ENCODE results near the gene PTGS1.

The PTGS1 gene

GRCh38 chr9:122378236-122378635 lies 7.4 kb downstream of the PTGS1 start:
- peaks cover 12% of the 10 kb centered on the region for H3K36me3 ChIP-seq (ENCODE audit: insufficient read depth, low read length)
- H3K27me3 ChIP-seq (ENCODE audit: control insufficient read depth, insufficient read depth, low read length) = no peaks in the 10 kb centered on the region
- H3K4me1 ChIP-seq (ENCODE audit: control insufficient read depth, insufficient read depth, low read length) = peaks cover 37% of the 10 kb centered on the region
- H3K4me3 ChIP-seq (ENCODE audit: low read length) = no peak overlapping the region
- H3K4me2 ChIP-seq (ENCODE audit: low read length) = no peak overlapping the region
- H3K9ac ChIP-seq (ENCODE audit: low read depth, low read length) = no peak overlapping the region
- H3K9me3 ChIP-seq (replicated peaks; ENCODE audit: low read length) = peaks cover 3% of the 10 kb centered on the region

GRCh38 chr9:122379340-122379739 lies 8.5 kb downstream of the PTGS1 start:
- no peaks in the 10 kb centered on the region for H3K27me3 ChIP-seq (ENCODE audit: control insufficient read depth, insufficient read depth, low read length)
- H3K36me3 ChIP-seq (ENCODE audit: insufficient read depth, low read length) = peaks cover 12% of the 10 kb centered on the region
- no peak overlapping the region for H3K4me3 ChIP-seq (ENCODE audit: low read length)
- no peak overlapping the region for H3K4me2 ChIP-seq (ENCODE audit: low read length)
- peaks cover 42% of the 10 kb centered on the region for H3K4me1 ChIP-seq (ENCODE audit: control insufficient read depth, insufficient read depth, low read length)
- H3K9ac ChIP-seq (ENCODE audit: low read depth, low read length) = no peak overlapping the region
- peaks cover 3% of the 10 kb centered on the region for H3K9me3 ChIP-seq (replicated peaks; ENCODE audit: low read length)

GRCh38 chr9:122380293-122380692 lies 9.5 kb downstream of the PTGS1 start:
- Histone ChIP-seq H3K4me2 (ENCODE audit: low read length) (no peak overlapping the region), H3K27me3 (ENCODE audit: control insufficient read depth, insufficient read depth, low read length) (no peaks in the 10 kb centered on the region), H3K36me3 (ENCODE audit: insufficient read depth, low read length) (peaks cover 12% of the 10 kb centered on the region), H3K4me3 (ENCODE audit: low read length) (no peak overlapping the region), H3K9ac (ENCODE audit: low read depth, low read length) (no peak overlapping the region), H3K4me1 (ENCODE audit: control insufficient read depth, insufficient read depth, low read length) (peaks cover 41% of the 10 kb centered on the region), H3K9me3 (replicated peaks; ENCODE audit: low read length) (peaks cover 3% of the 10 kb centered on the region)

GRCh38 chr9:122381206-122381950 lies 10.6 kb downstream of the PTGS1 start:
- H3K4me1 ChIP-seq (ENCODE audit: control insufficient read depth, insufficient read depth, low read length) = peaks cover 32% of the 10 kb centered on the region
- H3K36me3 ChIP-seq (ENCODE audit: insufficient read depth, low read length) = peaks cover 12% of the 10 kb centered on the region
- peaks cover 3% of the 10 kb centered on the region for H3K9me3 ChIP-seq (replicated peaks; ENCODE audit: low read length)
- H3K4me3 ChIP-seq (ENCODE audit: low read length) = no peak overlapping the region
- no peak overlapping the region for H3K9ac ChIP-seq (ENCODE audit: low read depth, low read length)
- no peaks in the 10 kb centered on the region for H3K27me3 ChIP-seq (ENCODE audit: control insufficient read depth, insufficient read depth, low read length)
- H3K4me2 ChIP-seq (ENCODE audit: low read length) = no peak overlapping the region

GRCh38 chr9:122382901-122383850 lies 12.4 kb downstream of the PTGS1 start:
- H3K36me3 ChIP-seq (ENCODE audit: insufficient read depth, low read length) = peaks cover 12% of the 10 kb centered on the region
- peak overlapping the region; percentile 58 for H3K4me2 ChIP-seq (ENCODE audit: low read length)
- peaks cover 27% of the 10 kb centered on the region for H3K4me1 ChIP-seq (ENCODE audit: control insufficient read depth, insufficient read depth, low read length)
- H3K4me3 ChIP-seq (ENCODE audit: low read length) = peak overlapping the region; percentile 5
- peaks cover 3% of the 10 kb centered on the region for H3K9me3 ChIP-seq (replicated peaks; ENCODE audit: low read length)
- no peaks in the 10 kb centered on the region for H3K27me3 ChIP-seq (ENCODE audit: control insufficient read depth, insufficient read depth, low read length)
- peak overlapping the region; percentile 28 for H3K9ac ChIP-seq (ENCODE audit: low read depth, low read length)

- Histone ChIP-seq H3K4me2 (ENCODE audit: low read length) (peak overlapping the region; percentile 58), H3K4me1 (ENCODE audit: control insufficient read depth, insufficient read depth, low read length) (peaks cover 27% of the 10 kb centered on the region), H3K9ac (ENCODE audit: low read depth, low read length) (peak overlapping the region; percentile 28), H3K36me3 (ENCODE audit: insufficient read depth, low read length) (peaks cover 10% of the 10 kb centered on the region), H3K27me3 (ENCODE audit: control insufficient read depth, insufficient read depth, low read length) (no peaks in the 10 kb centered on the region), H3K4me3 (ENCODE audit: low read length) (peak overlapping the region; percentile 5), H3K9me3 (replicated peaks; ENCODE audit: low read length) (peaks cover 3% of the 10 kb centered on the region)
These were observed 13.2 kb downstream of the PTGS1 start for GRCh38 chr9:122383992-122384461.

- Histone ChIP-seq H3K36me3 (ENCODE audit: insufficient read depth, low read length) (no peaks in the 10 kb centered on the region), H3K4me2 (ENCODE audit: low read length) (no peak overlapping the region), H3K4me3 (ENCODE audit: low read length) (no peak overlapping the region), H3K9me3 (replicated peaks; ENCODE audit: low read length) (no peaks in the 10 kb centered on the region), H3K4me1 (ENCODE audit: control insufficient read depth, insufficient read depth, low read length) (peaks cover 36% of the 10 kb centered on the region), H3K9ac (ENCODE audit: low read depth, low read length) (no peak overlapping the region), H3K27me3 (ENCODE audit: control insufficient read depth, insufficient read depth, low read length) (no peaks in the 10 kb centered on the region)
These were observed 15.6 kb downstream of the PTGS1 start for GRCh38 chr9:122386311-122386872.

GRCh38 chr9:122387536-122387935 lies 16.7 kb downstream of the PTGS1 start:
- no peak overlapping the region for H3K9ac ChIP-seq (ENCODE audit: low read depth, low read length)
- H3K27me3 ChIP-seq (ENCODE audit: control insufficient read depth, insufficient read depth, low read length) = no peaks in the 10 kb centered on the region
- H3K9me3 ChIP-seq (replicated peaks; ENCODE audit: low read length) = no peaks in the 10 kb centered on the region
- peaks cover 33% of the 10 kb centered on the region for H3K4me1 ChIP-seq (ENCODE audit: control insufficient read depth, insufficient read depth, low read length)
- H3K4me2 ChIP-seq (ENCODE audit: low read length) = no peak overlapping the region
- no peak overlapping the region for H3K4me3 ChIP-seq (ENCODE audit: low read length)
- H3K36me3 ChIP-seq (ENCODE audit: insufficient read depth, low read length) = no peaks in the 10 kb centered on the region

- Histone ChIP-seq H3K9ac (ENCODE audit: low read depth, low read length) (no peak overlapping the region), H3K9me3 (replicated peaks; ENCODE audit: low read length) (no peaks in the 10 kb centered on the region), H3K4me3 (ENCODE audit: low read length) (no peak overlapping the region), H3K36me3 (ENCODE audit: insufficient read depth, low read length) (no peaks in the 10 kb centered on the region), H3K27me3 (ENCODE audit: control insufficient read depth, insufficient read depth, low read length) (no peaks in the 10 kb centered on the region), H3K4me1 (ENCODE audit: control insufficient read depth, insufficient read depth, low read length) (peaks cover 31% of the 10 kb centered on the region), H3K4me2 (ENCODE audit: low read length) (no peak overlapping the region)
These were observed 18.4 kb downstream of the PTGS1 start for GRCh38 chr9:122389195-122389594.

GRCh38 chr9:122389799-122390481 lies 19.1 kb downstream of the PTGS1 start:
- H3K4me1 ChIP-seq (ENCODE audit: control insufficient read depth, insufficient read depth, low read length) = peaks cover 31% of the 10 kb centered on the region
- no peaks in the 10 kb centered on the region for H3K27me3 ChIP-seq (ENCODE audit: control insufficient read depth, insufficient read depth, low read length)
- H3K9me3 ChIP-seq (replicated peaks; ENCODE audit: low read length) = no peaks in the 10 kb centered on the region
- H3K9ac ChIP-seq (ENCODE audit: low read depth, low read length) = no peak overlapping the region
- no peak overlapping the region for H3K4me3 ChIP-seq (ENCODE audit: low read length)
- H3K4me2 ChIP-seq (ENCODE audit: low read length) = no peak overlapping the region
- H3K36me3 ChIP-seq (ENCODE audit: insufficient read depth, low read length) = no peaks in the 10 kb centered on the region

GRCh38 chr9:122392284-122392683 lies 21.5 kb downstream of the PTGS1 start:
- Histone ChIP-seq H3K27me3 (ENCODE audit: control insufficient read depth, insufficient read depth, low read length) (no peaks in the 10 kb centered on the region), H3K4me3 (ENCODE audit: low read length) (no peak overlapping the region), H3K9ac (ENCODE audit: low read depth, low read length) (no peak overlapping the region), H3K4me2 (ENCODE audit: low read length) (no peak overlapping the region), H3K9me3 (replicated peaks; ENCODE audit: low read length) (no peaks in the 10 kb centered on the region), H3K4me1 (ENCODE audit: control insufficient read depth, insufficient read depth, low read length) (peaks cover 33% of the 10 kb centered on the region), H3K36me3 (ENCODE audit: insufficient read depth, low read length) (no peaks in the 10 kb centered on the region)

Data from skeletal muscle satellite cell (primary cell).